ENCODE results near the gene HES4.
"Not testable (repeated sequence)": the region's sequence is repeated elsewhere in the genome, so short reads cannot be mapped to it uniquely, and the experiment has no call there.

HES4 gene

DNA sequence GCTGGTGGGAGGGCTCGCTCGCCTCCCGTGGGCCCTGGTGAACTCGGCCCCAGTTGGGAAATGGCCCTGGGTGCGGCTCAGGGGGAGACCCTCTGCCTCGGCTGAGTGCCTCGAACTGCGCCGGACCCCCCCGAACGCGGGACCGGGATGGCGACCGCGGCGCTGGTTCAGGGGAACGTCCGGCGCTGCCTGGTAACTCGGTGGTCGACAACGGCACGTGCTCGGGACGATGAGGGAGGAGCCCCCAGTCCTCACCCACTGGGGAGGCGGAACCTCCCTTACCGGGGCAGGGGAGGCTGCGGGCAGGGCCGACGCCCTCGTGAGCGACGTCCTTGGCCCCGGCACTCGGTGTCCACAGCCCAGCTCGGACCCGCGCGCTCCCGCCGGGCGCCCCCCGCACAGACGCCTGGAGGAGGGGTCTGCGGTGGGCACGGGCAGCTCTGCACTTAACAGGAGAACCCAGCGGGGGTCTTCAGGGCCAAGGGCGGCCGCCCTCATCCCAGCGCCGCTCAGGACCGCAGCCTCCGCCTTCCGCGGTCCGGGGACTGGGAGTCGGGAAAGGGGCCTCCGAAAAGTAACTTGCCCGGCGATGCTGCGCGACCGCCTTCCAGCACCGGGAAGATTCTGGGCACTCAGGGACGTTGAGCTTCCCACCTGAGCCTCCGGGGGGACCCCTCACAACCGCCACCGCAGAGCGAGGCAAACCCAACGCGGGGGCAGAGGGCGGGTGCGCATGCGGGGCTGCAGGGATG lies 1.7 kb downstream of the HES4 start:
- no peak for DNase-seq

DNA sequence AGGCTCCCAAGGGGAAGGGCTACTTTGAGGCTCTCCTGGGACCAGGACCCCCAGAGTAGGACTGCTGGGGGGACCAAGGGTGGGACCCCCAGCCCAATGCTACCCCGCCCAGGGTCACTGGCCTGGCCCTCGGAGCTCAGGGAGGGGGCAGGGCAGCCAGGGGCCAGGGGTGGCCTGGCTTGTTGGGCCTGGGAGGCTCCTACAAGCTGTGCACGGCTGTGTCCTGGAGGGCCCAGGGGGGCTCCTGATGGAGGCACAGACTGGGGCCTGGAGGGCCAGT lies 2.2 kb downstream of the HES4 start:
- DNase-seq = no peak

DNA sequence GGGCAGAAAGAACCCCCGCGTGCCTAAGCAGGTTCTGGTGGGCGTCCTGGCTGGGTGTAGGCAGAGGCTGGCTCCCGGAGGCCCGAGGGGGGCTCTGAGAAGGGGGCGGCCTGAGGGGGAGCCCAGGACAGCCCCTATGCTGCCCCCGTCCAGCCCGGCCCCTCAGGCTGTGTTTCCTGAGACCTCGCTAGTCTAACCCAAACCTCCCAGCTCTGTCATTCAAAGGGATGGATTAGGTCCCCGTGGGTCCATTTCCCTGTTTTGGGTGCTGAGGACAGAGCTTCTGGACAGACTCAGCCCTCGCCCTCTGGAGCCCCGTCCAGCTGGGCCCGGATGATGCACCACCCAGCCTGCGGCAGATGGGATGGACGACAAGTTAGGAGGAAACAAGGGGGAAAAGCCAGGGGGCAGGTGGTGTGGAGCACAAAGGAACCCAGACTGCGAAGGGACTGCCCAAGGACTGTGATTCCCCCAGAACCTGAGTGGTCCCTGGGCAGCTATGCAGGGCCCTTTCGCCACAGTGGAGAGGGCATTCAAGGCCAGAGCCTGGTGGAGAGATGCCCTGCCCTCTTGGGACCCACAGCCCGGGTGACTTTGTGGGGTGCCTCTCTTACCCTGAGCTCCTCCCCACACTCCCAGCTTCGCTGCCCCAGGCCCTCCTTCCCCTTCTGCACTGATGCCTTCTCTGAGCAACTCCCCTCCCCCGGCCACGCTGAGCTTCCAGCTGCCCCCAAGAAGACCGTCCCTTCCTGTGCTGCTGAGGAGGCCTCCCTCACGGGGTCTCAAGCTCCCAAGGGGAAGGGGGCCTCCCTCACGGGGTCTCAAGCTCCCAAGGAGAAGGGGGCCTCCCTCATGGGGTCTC lies 2.8 kb downstream of the HES4 start:
- DNase-seq = no peak

DNA sequence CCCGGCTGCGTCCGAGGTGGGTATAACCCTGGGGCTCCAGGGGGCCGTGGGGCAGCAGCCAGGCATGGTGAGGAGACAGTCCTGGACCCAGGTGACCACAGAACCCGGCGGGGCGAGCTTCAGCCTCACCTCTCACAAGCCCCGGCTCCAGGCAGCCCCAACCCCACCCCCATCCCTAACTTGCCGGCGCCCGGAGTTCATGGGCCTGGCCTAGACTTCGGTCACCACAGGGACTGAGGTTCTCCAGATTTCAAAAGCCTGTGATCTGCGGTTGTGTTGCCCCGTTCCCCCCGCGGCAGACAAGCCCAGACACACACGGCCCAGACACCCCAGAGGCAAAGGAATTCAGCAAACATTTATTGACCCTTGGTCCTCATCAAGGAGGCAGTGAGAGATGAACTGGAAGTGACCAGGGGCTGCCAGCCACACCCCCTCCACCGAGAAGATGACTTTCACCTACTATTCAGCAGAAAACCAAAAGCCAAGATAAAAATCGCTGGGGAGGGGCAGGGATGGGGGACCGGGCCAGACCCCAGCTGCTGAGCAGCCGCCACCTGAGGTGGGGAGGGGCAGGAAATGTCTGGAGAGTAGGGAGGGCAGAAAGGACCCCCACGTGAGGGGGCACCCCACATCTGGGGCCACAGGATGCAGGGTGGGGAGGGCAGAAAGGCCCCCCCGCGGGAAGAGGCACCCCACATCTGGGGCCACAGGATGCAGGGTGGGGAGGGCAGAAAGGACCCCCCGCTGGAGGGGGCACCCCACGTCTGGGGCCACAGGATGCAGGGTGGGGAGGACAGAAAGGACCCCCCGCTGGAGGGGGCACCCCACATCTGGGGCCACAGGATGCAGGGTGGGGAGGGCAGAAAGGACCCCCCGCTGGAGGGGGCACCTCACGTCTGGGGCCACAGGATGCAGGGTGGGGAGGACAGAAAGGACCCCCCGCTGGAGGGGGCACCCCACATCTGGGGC lies 3.9 kb downstream of the HES4 start:
- no peak for DNase-seq

DNA sequence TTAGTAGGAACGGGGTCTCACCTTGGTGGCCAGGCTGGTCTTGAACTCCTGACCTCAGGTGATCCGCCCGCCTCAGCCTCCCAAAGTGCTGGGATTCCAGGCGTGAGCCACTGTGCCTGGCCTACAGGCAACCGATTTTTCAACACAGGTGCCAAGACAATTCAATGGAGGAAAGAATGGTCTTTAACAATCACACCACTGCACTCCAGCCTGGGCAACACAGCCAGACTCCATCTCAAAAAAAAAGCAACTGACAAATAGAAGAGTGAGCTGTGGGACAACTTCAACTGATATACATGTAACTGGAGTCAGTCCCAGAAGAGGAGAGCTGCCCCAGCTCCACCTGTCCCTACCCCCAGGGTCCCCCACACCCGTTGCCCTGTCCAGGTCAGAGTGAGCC lies 5.4 kb downstream of the HES4 start:
- DNase-seq = not testable (repeated sequence)

DNA sequence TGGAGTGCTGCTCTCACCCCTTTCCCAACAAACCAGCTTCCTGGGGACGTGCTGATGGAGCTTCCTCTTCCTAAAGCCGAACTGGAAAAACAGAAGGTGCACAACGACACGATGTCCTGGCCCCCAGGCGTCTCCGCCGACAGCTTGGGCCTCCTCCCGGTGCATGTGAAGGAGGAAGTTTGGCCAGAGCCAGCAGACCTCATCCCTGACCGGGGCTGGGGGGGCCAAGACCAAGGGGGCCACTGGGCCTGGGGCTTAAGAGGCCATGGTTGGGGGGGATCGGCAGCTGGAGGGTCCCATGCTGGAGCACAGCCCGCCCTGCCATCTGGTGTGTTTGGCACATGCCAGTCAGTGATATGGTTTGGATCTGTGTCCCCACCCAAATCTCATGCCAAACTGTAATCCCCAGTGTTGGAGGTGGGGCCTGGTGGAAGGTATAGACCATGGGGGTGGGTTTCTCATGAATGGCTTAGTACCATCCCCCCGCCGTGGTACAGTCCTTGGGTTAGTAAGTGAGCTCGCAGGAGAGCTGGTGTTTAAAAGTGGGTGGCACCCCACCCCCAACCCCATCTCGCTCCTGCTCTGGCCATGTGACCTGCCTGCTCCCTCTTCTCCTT lies 6.4 kb downstream of the HES4 start:
- no peak for DNase-seq

DNA sequence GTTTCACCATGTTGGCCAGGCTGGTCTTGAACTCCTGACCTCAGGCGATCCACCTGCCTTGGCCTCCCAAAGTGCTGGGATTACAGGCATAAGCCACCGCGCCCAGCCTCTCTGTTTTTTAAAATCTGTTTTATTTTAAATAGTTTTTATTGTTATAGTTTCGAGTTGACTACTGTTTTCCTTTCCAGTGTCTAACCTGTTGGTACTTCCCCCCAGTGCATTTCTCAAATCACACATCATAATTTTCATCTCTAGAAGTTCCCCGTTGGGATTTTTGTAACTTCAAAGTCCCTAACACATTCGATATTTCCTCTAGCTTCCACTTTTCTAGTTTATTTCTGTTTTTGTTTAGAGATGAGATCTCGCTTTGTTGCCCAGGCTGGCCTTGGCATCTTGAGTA lies 7.5 kb downstream of the HES4 start:
- DNase-seq = no peak

DNA sequence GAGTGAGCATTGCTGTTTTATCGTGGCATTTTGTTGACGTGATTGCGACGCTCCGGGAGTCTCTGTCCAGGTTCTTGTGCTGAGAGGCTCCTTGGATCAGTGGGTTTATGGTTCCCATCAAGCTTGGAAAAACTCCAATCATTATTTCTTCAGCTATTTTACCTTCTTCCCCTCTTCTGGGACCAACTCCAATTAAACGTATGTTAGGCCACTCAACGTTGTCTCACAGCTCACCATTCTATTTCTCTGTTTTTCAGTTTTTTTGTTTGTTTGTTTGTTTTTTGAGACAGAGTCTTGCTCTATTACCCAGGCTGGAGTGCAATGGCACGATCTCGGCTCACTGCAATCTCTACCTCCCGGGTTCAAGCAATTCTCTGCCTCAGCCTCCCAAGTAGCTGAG lies 8.0 kb downstream of the HES4 start:
- no peak for DNase-seq

DNA sequence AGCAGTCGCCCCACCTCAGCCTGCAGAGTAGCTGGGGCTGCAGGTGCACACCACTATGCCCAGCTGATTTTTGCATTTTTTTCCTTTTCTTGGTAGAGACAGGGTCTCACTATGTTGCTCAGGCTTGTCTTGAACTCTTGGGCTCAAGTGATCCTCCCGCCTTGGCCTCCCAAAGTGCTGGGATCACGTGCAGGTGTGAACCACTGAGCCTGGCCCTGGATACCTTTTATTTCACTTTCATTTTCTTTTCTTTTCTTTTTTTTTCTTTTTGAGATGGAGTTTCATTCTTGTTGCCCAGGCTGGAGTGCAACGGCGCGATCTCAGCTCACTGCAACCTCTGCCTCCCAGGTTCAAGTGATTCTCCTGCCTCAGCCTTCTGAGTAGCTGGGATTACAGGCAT lies 8.6 kb downstream of the HES4 start:
- not testable (repeated sequence) for DNase-seq

DNA sequence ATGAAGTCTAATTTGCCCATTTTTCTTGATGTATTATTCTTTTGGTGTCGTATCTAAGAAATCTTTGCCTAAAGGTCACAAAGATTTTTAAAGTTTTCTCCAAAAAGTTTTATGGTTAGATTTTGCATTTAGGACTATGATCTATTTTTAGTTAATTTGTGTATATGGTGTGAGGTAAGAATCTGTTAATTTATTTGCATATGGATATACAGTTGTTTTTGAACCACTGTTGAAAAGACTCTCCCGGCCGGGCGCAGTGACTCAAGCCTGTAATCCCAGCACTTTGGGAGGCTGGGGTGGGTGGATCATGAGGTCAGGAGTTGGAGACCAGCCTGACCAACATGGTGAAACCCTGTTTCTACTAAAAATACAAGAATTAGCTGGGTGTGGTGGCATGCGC lies 11.8 kb downstream of the HES4 start:
- DNase-seq = not testable (repeated sequence)

DNA sequence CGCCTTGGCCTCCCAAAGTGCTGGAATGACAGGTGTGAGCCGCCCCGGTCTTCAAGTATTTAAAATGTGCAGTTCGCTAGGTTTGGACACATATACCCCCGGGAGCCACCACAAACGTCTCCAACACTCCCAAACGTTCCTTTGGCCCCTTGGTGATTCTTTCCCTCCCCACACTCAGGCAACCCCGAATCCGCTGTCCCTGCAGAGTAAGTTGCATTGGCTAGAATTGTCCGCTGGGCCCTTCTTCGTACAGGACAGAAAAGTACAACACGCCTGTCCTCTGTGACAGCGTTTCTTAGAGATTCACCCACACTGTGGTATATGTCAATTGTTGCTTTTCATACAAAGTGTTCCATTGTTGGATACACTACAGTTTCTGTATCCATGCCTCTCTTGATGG lies 14.8 kb downstream of the HES4 start:
- DNase-seq = no peak

DNA sequence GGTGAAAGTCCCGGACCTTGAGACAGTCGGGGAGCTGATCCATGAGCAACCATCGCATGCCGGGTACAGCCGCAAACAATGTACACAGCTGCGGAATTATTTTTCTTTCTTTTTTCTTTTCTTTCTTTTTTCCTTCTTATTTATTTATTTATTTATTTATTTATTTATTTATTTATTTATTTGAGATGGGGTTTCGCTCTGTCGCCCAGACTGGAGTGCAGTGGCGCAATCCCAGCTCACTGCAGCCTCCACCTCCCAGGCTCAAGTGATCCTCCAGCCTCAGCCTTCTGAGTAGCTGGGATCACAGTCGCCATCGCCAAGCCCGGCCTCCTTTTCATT lies 15.5 kb downstream of the HES4 start:
- no peak for DNase-seq

DNA sequence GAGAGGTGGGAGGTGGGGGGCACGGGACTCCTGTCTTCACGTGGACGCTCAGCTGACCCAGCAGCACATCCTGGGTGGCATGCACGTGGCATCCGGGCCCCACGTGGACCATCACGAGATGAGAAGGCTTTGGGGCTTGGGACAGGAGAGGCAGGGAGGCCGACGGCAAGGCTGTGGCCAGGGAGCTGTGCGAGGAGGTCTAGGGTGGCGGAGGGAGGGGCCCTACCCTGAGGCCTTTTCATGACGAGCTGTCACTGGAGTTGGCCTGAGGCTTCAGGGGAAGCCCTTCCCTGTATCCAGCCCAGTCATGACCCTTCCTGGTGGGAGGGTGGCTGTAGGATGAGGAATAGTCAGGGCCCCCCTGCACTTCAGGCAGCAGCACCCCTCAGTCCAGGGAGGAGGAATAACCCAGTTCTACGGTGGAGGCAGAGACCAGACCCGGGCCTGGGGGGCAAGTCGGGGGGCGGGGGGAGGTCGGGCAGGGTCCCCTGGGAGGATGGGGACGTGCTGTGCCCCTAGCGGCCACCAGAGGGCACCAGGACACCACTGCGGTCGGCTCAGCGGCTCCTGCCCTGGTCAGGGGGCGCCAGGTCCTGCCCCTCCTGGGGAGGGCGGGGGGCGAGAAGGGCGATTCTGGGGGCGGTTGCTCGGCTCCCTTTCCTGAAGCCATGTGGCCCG lies 16.0 kb downstream of the HES4 start:
- DNase-seq = peak; percentile 50

DNA sequence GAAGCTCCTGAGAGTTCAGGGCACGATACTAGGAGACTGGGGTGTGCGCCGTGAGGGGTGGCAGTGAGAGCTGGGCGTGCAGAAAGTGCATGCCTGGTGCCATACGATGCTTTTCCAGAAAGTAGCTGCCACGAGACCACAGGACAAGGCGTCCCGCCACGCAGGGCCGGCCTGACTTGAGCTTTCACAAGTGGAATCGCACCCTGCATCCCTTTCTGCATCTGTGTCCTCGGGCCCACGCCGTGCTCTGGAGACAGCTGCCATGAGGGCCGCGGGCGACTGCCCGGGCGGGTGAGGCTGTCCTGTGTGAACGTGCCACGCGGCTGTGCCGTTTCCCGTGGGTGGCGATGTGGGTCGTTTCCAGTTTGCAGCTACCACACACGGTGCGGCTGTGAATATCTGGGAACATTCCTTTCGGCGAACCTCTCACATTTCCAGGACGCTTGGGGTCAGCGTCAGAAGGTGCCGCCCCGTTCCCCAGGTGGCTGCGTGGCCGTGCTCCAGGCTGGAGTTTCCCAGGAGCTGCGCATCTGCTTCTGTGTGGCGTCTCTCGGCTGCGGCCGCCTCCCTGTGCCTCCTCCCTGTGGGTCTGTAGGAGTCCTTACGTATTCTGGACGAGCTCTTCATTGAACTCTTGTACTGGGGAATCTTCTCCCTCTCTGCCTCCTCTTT lies 17.0 kb downstream of the HES4 start:
- no peak for DNase-seq

DNA sequence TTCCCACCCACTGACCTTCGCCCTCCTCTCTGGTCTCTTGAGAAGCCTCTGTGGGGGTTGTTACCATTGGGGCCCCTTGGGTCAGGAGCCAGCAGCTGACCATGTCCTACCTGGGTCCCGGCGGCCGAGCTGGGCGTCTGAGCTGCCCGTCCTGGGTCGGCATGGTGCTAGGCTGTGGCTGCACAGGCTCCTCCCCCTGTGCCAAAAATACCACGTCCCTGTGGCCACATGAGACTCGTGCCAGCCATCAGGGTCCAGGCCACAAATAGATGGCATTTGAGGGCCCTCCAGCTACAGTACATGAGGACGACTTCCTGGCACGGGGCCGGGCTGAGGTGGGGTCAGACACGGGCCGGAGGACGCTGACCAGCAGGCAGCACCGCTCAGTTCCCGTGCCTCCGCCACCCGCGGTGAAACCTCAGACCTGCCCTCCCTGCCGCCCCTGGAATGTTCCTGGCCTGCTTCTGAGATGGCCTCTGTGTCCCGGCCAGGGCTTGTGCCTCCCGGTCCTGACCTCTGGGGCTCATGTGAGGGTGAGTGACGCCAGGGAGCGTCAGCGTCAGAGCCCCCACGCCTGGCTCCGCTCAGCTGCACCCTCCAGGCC lies 17.8 kb downstream of the HES4 start, which contains the start of gene PERM1:
PERM1 (minus strand) TSS at position 139 of the 604 bp plus-strand sequence. CDS start 1,064 bp downstream, outside the sequence.
- DNase-seq = no peak

DNA sequence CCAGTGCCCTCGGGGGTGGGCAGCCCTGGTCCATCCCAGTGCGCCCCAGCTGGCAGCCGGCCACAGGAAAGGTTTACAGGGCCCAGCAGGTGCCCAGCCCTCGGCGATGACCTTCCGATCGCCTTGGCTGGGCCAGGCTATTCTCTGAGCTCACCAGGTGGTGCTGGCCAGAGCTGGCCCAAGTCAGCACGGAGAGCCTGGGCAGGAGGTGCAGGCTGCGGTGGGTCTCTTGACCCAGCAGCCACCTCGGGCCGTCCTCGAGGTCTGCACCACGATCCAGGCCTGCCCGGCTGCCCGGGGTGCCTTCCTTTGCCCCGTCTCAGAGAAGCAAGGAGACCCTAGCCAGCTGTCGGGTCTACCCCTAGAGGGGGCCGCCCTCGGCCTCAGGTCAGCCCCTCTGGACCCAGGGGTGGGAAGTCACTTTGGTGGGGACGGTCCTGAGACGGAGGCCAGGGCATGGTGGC lies 18.4 kb downstream of the HES4 start:
- DNase-seq = no peak

DNA sequence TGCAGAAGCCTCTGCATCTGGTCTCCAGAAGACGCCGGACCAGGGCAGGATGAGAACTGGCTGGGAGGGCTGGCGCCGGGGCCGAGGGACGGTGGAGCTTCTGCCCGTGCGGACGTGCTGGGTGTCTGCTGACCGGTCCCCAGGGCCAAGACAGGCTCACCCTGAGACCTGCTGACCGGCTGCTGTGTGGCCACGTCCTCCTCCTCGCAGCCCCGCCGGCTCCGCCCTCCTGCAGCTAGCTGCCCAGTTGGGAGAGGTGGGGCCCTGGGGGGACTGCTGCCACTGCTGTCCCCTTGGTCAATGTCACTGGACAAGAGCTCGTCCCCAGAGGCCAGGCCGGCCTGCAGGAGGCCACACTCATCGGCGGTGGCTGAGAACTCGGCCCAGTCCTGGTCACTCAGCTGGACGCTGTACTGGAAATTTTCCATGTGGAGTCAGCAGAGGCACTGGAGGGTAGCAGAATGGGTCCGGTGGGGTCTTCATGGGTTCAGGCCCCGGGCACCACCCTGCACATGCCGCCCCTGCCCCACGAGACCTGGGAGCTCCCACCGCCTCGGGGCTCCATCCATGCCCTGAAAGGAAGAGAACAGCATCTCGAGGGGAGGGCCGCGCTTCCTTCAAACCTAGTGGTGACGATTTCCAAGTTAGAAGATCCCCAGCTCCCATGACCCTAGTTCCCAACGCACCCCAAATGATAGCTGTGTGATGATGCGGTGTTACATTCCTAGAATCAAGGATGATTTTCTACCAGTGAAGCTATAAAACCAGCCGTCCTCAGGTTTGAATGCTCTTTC lies 19.1 kb downstream of the HES4 start:
- DNase-seq = no peak

DNA sequence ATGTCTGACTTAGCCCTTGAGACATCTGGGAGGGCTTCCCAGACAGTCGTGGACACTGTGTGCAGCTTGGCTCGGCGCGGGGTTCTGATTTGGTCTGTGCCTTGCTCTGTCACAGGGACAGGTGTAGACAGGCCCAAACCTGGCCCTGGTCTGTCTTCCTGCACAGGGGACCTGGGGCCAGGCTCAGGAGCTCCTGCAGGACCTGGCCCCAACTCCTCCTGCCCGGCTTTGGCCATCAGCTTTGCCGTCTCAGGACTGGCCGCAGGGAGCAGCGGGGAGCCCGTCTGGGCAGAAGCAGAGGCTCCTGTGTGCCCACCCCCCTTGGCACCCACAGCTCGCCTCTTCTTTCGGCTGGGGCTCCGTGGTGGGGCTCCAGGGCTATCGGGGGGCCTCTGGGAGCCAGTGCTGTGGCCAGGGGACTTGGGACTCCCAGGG lies 19.7 kb downstream of the HES4 start:
- no peak for DNase-seq

DNA sequence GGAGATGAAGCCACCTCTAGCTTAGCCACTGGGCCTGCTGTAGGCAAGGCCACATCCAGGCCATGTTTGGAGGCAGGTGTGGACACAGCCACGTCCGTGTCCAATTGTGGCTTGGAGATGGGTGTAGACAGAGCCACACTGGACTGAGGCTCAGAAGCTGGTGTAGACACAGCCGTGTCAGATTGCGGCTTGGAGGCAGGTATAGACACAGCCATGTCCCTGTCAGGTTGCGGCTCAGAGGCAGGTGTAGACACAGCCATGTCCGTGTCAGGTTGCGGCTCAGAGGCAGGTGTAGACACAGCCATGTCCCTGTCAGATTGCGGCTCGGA lies 20.2 kb downstream of the HES4 start:
- no peak for DNase-seq
